UCSD-AML1 (cell line): Measurements from ENCODE around the gene ACSS1.

ENCODE experiments used
- DNase-seq: peaks from one replicate; lab custom pipeline; 2025; ENCODE audit not compliant: unreplicated experiment; lab: John Stamatoyannopoulos, UW

Gene ACSS1

GRCh38 chr20:24961384-24962181 lies 96.4 kb downstream of the ACSS1 start:
- DNase-seq, result no peak

- DNase-seq, result no peak
Measured at GRCh38 chr20:24960861-24961260, 97.1 kb downstream of the ACSS1 start.

- DNase-seq, result no peak
Measured at GRCh38 chr20:24960302-24960801, 97.6 kb downstream of the ACSS1 start.

GRCh38 chr20:24959591-24960301 lies 98.2 kb downstream of the ACSS1 start:
- DNase-seq, result no peak

GRCh38 chr20:24958506-24959385 lies 99.2 kb downstream of the ACSS1 start:
- no peak for DNase-seq

GRCh38 chr20:24957326-24958016 lies 100.5 kb downstream of the ACSS1 start:
- no peak for DNase-seq
